SH-SY5Y (cell line): Measurements from ENCODE around the gene HS3ST3B1.

Source experiments
- GATA2 ChIP-seq: IDR thresholded peaks from 2 replicates; pipeline ENCODE4 v1.6.1; 2011; ENCODE audit warnings: mild to moderate bottlenecking, low read depth, low read length
- GATA3 ChIP-seq: IDR thresholded peaks from 2 replicates; pipeline ENCODE4 v1.6.1; 2011; ENCODE audit warnings: low read depth, mild to moderate bottlenecking, low read length, moderate library complexity

- TF ChIP-seq GATA2 (no peak), GATA3 (no peak)
Observed at GRCh38 chr17:14310101-14310500, 9.2 kb downstream of the HS3ST3B1 start.
